ENCODE results near the gene FBXO7.

DNA sequence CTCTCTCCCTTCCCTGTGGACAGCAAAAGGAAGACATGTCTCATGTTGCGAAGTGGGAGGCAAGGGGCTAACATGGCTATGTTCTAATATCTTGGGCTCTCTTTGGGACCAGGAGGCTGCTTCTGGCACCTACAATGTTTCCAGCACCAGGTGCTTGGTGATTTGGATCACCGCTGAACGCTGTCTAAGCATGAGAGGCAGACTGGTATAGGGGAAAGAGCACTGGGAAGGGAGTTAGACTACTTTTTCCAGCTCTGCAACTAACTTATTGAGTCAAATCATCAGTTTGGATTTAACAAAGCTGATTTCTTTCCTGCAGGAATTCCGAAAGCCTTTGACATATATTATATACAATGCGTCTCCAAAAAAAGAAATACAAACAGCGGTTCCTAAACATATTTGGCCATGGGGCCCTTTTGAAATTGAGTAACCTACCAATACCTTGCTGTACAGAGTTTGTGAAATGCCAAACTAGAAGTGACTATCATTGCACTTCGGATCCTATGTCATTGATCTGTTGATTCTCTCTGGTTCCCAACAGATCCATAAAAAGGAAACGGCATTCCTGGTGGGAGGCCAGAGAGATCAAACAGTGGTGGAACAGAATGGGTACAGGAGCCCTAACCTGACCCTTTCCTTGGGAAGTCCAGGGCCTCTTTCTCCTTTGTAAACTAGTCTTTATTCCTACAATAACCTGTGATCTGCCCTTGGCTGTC is 37.8 kb downstream of the FBXO7 start:
- TF ChIP-seq POLR2A (IDR thresholded peaks at IDR 0.05), result no peak
- TF ChIP-seq, protein P1, sequence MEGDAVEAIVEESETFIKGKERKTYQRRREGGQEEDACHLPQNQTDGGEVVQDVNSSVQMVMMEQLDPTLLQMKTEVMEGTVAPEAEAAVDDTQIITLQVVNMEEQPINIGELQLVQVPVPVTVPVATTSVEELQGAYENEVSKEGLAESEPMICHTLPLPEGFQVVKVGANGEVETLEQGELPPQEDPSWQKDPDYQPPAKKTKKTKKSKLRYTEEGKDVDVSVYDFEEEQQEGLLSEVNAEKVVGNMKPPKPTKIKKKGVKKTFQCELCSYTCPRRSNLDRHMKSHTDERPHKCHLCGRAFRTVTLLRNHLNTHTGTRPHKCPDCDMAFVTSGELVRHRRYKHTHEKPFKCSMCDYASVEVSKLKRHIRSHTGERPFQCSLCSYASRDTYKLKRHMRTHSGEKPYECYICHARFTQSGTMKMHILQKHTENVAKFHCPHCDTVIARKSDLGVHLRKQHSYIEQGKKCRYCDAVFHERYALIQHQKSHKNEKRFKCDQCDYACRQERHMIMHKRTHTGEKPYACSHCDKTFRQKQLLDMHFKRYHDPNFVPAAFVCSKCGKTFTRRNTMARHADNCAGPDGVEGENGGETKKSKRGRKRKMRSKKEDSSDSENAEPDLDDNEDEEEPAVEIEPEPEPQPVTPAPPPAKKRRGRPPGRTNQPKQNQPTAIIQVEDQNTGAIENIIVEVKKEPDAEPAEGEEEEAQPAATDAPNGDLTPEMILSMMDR (IDR thresholded peaks at IDR 0.05), result no peak
- no peak for TF ChIP-seq EP300 (IDR thresholded peaks at IDR 0.05)

All from gastroesophageal sphincter (tissue), 3 donors.